ENCODE results near the gene TSC22D1.

DNA sequence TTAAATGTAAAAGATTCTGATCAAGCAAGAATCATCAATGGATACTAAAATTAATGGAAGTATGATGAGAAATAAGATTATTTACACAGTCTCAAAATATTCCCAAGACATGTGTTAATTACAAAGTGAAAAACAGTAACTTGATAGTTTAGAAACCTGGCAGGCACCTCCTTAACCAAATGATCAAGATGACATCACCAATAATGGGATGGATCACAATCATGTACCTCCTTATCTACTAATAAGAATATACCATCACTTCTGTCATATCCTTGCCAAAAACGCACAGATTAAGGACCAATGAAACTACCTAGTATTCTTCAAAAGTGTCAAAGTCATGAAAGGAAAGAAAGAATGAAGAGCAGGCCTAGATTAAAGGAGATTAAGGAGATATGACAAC, 30.0 kb downstream of the TSC22D1 start:
- TF ChIP-seq, protein P1, sequence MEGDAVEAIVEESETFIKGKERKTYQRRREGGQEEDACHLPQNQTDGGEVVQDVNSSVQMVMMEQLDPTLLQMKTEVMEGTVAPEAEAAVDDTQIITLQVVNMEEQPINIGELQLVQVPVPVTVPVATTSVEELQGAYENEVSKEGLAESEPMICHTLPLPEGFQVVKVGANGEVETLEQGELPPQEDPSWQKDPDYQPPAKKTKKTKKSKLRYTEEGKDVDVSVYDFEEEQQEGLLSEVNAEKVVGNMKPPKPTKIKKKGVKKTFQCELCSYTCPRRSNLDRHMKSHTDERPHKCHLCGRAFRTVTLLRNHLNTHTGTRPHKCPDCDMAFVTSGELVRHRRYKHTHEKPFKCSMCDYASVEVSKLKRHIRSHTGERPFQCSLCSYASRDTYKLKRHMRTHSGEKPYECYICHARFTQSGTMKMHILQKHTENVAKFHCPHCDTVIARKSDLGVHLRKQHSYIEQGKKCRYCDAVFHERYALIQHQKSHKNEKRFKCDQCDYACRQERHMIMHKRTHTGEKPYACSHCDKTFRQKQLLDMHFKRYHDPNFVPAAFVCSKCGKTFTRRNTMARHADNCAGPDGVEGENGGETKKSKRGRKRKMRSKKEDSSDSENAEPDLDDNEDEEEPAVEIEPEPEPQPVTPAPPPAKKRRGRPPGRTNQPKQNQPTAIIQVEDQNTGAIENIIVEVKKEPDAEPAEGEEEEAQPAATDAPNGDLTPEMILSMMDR (IDR thresholded peaks at IDR 0.05): no peak
- no peak for TF ChIP-seq POLR2A (IDR thresholded peaks at IDR 0.05)
